IPS-NIHi11 (cell line): Measurements from ENCODE around the gene ABHD11.

Source experiments
- DNase-seq: peaks from one replicate; pipeline ENCODE4 v3.0.0; 2012; ENCODE audit warnings: mixed read lengths, low spot score

The ABHD11 gene

DNA sequence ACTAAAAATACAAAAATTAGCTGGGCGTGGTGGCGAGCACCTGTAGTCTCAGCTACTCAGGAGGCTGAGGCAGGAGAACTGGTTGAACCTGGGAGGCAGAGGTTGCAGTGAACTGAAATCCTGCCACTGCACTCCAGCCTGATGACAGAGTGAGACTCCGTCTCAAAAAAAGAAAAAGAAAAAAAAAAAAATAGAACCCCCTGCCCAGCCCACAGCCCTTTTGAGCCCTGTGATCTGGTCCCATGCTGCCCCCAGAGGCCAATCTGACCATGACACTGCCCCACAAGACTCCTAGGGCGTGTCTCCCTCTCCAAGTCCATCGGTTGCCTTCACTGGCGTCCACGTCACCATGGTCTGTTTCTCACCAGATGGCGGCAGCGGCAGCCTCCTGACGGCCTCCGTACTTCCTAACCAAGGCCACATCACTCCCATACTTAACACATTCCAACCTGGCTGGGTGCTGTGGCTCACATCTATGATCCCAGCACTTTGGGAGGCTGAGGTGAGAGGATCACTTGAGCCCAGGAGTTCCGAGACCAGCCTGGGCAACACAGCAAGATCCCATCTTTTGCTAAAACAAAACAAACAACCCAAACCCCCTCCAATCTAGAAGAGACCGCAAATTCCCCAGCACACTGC, 37.1 kb downstream of the ABHD11 start:
- peak; percentile 87 for DNase-seq

DNA sequence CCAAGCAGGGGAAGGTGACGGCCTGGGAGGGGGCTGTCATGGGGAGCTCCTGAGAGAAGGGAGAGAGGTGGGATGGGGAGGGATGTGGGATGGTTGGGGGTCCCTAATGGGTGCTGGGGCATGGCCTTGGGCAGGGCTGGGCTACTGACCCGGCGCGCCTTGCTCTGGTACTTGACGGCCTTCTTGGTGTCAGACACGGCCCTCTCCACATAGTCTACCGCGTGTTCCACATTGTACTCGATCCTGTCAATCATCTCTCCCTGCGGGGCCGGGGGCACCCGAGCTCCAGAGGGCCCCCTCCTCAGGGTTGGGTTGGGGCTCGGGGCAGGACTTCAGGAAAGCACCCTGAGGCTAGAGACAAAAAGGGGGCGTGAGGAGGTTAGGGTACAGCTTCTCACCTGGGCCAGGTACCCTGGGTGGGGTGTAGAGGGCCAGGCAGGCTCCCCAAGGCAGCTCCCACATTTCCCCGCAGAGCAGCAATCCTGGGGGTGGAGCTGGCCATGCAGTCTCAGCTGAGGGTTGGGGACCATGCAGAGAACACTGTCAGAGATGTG, 37.9 kb downstream of the ABHD11 start:
- no peak for DNase-seq

DNA sequence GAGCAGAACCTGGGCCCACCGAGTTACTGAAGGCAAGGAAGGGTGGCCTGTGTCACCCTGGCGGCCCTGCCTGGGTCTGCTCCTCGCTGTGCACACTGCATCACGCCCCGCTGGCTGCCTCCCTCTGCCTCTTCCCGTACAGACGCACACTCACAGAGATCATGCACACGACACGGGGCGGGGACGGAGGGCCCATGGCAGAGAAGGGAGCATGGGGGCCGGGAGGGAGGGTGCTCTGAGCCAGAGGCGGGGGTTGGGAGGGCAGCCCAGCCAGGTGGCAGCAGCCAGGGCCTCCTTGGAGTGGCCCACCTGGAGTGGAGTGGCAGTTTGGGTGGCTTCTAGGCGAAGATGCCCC, 38.6 kb downstream of the ABHD11 start:
- DNase-seq, result no peak

- no peak for DNase-seq
These were observed 39.1 kb downstream of the ABHD11 start for GRCh38 chr7:73699370-73700068.

GRCh38 chr7:73698410-73698809, 40.2 kb downstream of the ABHD11 start:
- no peak for DNase-seq

DNA sequence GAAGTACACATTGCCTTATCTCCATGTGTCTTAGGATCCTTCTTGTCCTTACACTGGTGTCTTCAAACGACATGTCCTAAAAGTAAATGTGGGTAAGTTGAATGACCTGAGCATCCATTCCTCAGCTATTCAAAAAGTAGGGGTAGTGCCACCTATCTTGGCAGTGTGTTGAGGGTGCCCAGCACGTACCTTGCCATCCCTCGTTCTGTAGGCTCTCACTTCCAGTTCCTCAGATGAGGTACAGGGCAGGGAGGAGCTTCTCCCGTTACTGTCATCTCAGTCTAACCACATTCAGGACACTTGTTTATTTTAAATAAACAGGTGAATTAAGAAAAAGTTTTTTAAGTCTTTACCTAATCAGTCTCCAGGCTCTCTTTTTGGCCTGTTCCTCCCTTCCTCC, 42.2 kb downstream of the ABHD11 start:
- no peak for DNase-seq

- DNase-seq, result no peak
These were observed 48.0 kb downstream of the ABHD11 start for GRCh38 chr7:73690646-73691045.

DNA sequence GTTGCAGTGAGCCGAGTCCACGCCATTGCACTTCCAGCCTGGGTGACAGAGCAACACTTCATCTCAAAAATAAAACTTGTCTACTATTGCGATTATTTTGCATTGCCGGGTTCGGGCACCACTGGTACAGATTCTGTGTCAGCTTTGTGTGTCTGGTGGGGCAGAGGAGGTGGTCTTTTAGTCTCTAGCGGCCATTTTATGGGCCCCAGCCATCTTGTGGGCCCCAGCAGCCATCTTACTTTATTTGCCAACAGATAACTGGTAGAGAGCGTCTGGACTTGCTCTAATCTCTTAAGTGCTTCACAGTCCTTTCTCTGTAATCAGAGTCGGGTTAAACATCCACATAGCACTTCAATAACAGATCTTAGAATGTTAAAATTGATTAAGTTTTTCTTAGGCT, 50.3 kb downstream of the ABHD11 start:
- DNase-seq, result no peak
